Left colon (tissue), 2 donors: ENCODE data around the gene AGBL4. TPM values are rescaled to one million over a fixed set of nuclear protein-coding genes. Genes with fewer than 3 reads are reported as not detected.

Experiments
- ATAC-seq: fragments of 200-7000 bp; cut with Tn5 transposase; one replicate; pipeline ENCODE4 v1.9.1; 2020; ENCODE audit warnings: mild to moderate bottlenecking, moderate library complexity
- DNase-seq, 2 donors: peaks; one replicate each; pipeline ENCODE4 v3.0.0-alpha.2; 2020
- intact Hi-C, 2 donors: fragments of 100-400 bp; cut with DNase I in 1 of 2; cut with micrococcal nuclease in 1 of 2; formaldehyde crosslinking; loops; one replicate each; pipeline versions ENCODE4 v1.11.2 to v1.14.0; 2022; cut with DNase I, micrococcal nuclease
- total RNA-seq, 2 donors: library from RNA; stranded (reverse); fragmentation: NEBNext Ultra II Directional; extraction: Animal tissue kit (Norgen Biotek cat#: 25700); gene quantifications; one replicate each; pipeline ENCODE4 v1.2.1, GENCODE V29; 2021
- donor health status: DM: no; HTN: no; CAD: no.
- donor health status: DM: yes; HTN: yes; CAD: no.

Gene AGBL4
- total RNA-seq, 2 donors from 2014 or later = 0.47 TPM; not detected in 1

GRCh38 chr1:49523764-49524163 is 500.0 kb downstream of the AGBL4 start:
- no peak for ATAC-seq
- intact Hi-C loops = no loop called here
- no peak for DNase-seq

GRCh38 chr1:49466961-49467360 is 556.8 kb downstream of the AGBL4 start:
- ATAC-seq (no peak), DNase-seq (no peak)
- intact Hi-C loops = no loop called here

- no peak for ATAC-seq
- intact Hi-C loops = no loop called here
- DNase-seq = no peak
Observed at GRCh38 chr1:49465486-49466185, 558.1 kb downstream of the AGBL4 start.

GRCh38 chr1:49448200-49448599 is 575.6 kb downstream of the AGBL4 start:
- ATAC-seq (no peak), DNase-seq (no peak)
- intact Hi-C loops = no loop called here

- no peak for ATAC-seq
- intact Hi-C loops = no loop called here
Observed at GRCh38 chr1:49436865-49437264, 586.9 kb downstream of the AGBL4 start.

GRCh38 chr1:49435291-49435690 is 588.5 kb downstream of the AGBL4 start:
- DNase-seq (no peak), ATAC-seq (no peak)
- intact Hi-C loops = no loop called here

More at GRCh38 chr1:49436865-49437264, 586.9 kb downstream of the AGBL4 start:
- DNase-seq = no peak

GRCh38 chr1:49424782-49425181 is 599.0 kb downstream of the AGBL4 start:
- ATAC-seq = no peak
- intact Hi-C loops = no loop called here

GRCh38 chr1:49416758-49417157 is 607.0 kb downstream of the AGBL4 start:
- DNase-seq = no peak
- intact Hi-C loops = no loop called here
- ATAC-seq = no peak

More at GRCh38 chr1:49424782-49425181, 599.0 kb downstream of the AGBL4 start:
- DNase-seq = no peak

- intact Hi-C loops = no loop called here
- DNase-seq (no peak), ATAC-seq (no peak)
Observed at GRCh38 chr1:49408346-49408745, 615.4 kb downstream of the AGBL4 start.

GRCh38 chr1:49397086-49397485 is 626.7 kb downstream of the AGBL4 start:
- no peak for ATAC-seq
- intact Hi-C loops = no loop called here
- no peak for DNase-seq

GRCh38 chr1:49394200-49394599 is 629.6 kb downstream of the AGBL4 start:
- ATAC-seq = no peak
- no peak for DNase-seq
- intact Hi-C loops = no loop called here

- intact Hi-C loops = no loop called here
- no peak for DNase-seq
- ATAC-seq = no peak
Observed at GRCh38 chr1:49389699-49390098, 634.1 kb downstream of the AGBL4 start.

- DNase-seq (no peak), ATAC-seq (no peak)
- intact Hi-C loops = no loop called here
Observed at GRCh38 chr1:49364676-49365075, 659.1 kb downstream of the AGBL4 start.

GRCh38 chr1:49363628-49364027 is 660.1 kb downstream of the AGBL4 start:
- no peak for DNase-seq
- no peak for ATAC-seq
- intact Hi-C loops = no loop called here

- ATAC-seq (no peak), DNase-seq (no peak)
- intact Hi-C loops = no loop called here
Observed at GRCh38 chr1:49358036-49358435, 665.7 kb downstream of the AGBL4 start.

GRCh38 chr1:49356594-49356993 is 667.2 kb downstream of the AGBL4 start:
- no peak for ATAC-seq
- DNase-seq = no peak
- intact Hi-C loops = no loop called here

GRCh38 chr1:49351768-49352167 is 672.0 kb downstream of the AGBL4 start:
- DNase-seq = no peak
- intact Hi-C loops = no loop called here
- ATAC-seq = no peak

GRCh38 chr1:49346767-49347349 is 676.9 kb downstream of the AGBL4 start:
- ATAC-seq = no peak
- DNase-seq = no peak
- intact Hi-C loops = no loop called here

GRCh38 chr1:49340576-49340975 is 683.2 kb downstream of the AGBL4 start:
- DNase-seq (no peak), ATAC-seq (no peak)
- intact Hi-C loops = no loop called here

- DNase-seq = no peak
- ATAC-seq = no peak
- intact Hi-C loops = no loop called here
Observed at GRCh38 chr1:49339043-49339442, 684.7 kb downstream of the AGBL4 start.

GRCh38 chr1:49337251-49337650 is 686.5 kb downstream of the AGBL4 start:
- intact Hi-C loops = no loop called here
- ATAC-seq (no peak), DNase-seq (no peak)
